Testis (tissue), 3 donors: Measurements from ENCODE around the gene ZFYVE1. TPM values are rescaled to one million over a fixed set of nuclear protein-coding genes. Genes with fewer than 3 reads are reported as not detected.
"Not testable (repeated sequence)": the region's sequence is repeated elsewhere in the genome, so short reads cannot be mapped to it uniquely, and the experiment has no call there.

Source experiments
- DNase-seq: peaks from one replicate; pipeline ENCODE4 v3.0.0-alpha.2; 2019
- H3K27ac ChIP-seq, 2 donors: fragments of 200-600 bp; sonication (generic); one replicate each; pipeline ENCODE4 v1.5.1; 2019
- H3K27me3 ChIP-seq: fragments of 200-600 bp; sonication (generic); one replicate; pipeline ENCODE4 v1.5.1; 2019
- H3K36me3 ChIP-seq: fragments of 200-600 bp; sonication (generic); one replicate; pipeline ENCODE4 v1.5.1; 2017; ENCODE audit warnings: low read depth; ENCODE audit errors: missing control alignments
- H3K4me1 ChIP-seq: fragments of 200-600 bp; sonication (generic); one replicate; pipeline ENCODE4 v1.5.1; 2019
- H3K4me3 ChIP-seq, 2 donors: fragments of 200-600 bp; sonication (generic); one replicate each; pipeline ENCODE4 v1.5.1; 2017 to 2019
- H3K9me3 ChIP-seq: fragments of 200-600 bp; sonication (generic); one replicate; pipeline ENCODE4 v1.5.1; 2017
- CTCF ChIP-seq, 3 experiments: fragments of 450-650 bp in 2 of 3; fragments of 200-600 bp in 1 of 3; sonication (generic) in 1 of 3; IDR thresholded peaks; one replicate each; pipeline ENCODE4 v1.5.1; 2016 to 2019; ENCODE audit warnings: antibody characterized with exemption in 3 of 3, mild to moderate bottlenecking in 2 of 3, moderate library complexity in 1 of 3
- POLR2A ChIP-seq: fragments of 450-650 bp; IDR thresholded peaks from one replicate; pipeline ENCODE4 v1.6.1; 2017; ENCODE audit warnings: antibody characterized with exemption, mild to moderate bottlenecking, moderate library complexity
- WGBS, 2 donors: methylation state at CpG; one replicate each; pipeline ENCODE4 v1.1.5; 2018; 5-methylcytosine and 5-hydroxymethylcytosine counted together
- intact Hi-C: fragments of 100-400 bp; cut with DNase I; formaldehyde crosslinking; loops from one replicate; pipeline ENCODE4 v1.15.1; 2023; ENCODE audit warnings: low total_unique reads
- polyA plus RNA-seq: library from polyadenylated mRNA; stranded (reverse); fragments of 350-450 nt; fragmentation: Illumina TruSeq; extraction: RNeasy Lipid Tissue Mini Kit (QIAGEN cat#74804); gene quantifications from one replicate; pipeline ENCODE4 v1.2.3, GENCODE V29; 2014; ENCODE audit warnings: low read depth, low replicate concordance; ENCODE audit not compliant: insufficient read depth
- total RNA-seq, 2 donors: library from RNA; depleted of rRNA; stranded (reverse); fragments of >200 nt; gene quantifications; one replicate each; pipeline ENCODE4 v1.2.3, GENCODE V29; 2016

Gene ZFYVE1
- total and polyA plus RNA-seq, 3 donors from 2014 or later = 29.0 to 39.6 (median 30.6) TPM

GRCh38 chr14:73057944-73058223 lies 31.0 kb upstream of the ZFYVE1 start:
- Histone ChIP-seq H3K27ac (peak overlapping the region; percentile 95 to 96), H3K27me3 (no peaks in the 10 kb centered on the region), H3K9me3 (no peaks in the 10 kb centered on the region), H3K36me3 (no peaks in the 10 kb centered on the region), H3K4me1 (peaks cover 25% of the 10 kb centered on the region), H3K4me3 (peak overlapping the region; percentile 77 to 98)
- intact Hi-C loops = no loop called here
- no peak for DNase-seq
- 2 to 4% methylated on average over 8 of the region's 8 CpGs for WGBS, 2 donors
- TF ChIP-seq POLR2A (no peak), CTCF (IDR thresholded peaks at IDR 0.05) (no peak)

- Histone ChIP-seq H3K4me3 (no peak overlapping the region), H3K27me3 (no peaks in the 10 kb centered on the region), H3K36me3 (no peaks in the 10 kb centered on the region), H3K9me3 (no peaks in the 10 kb centered on the region), H3K4me1 (peaks cover 10% of the 10 kb centered on the region), H3K27ac (no peak overlapping the region)
- no peak for DNase-seq
- TF ChIP-seq POLR2A (no peak), CTCF (IDR thresholded peaks at IDR 0.05) (no peak)
- intact Hi-C loops = no loop called here
- 83 to 85% methylated on average over 1 of the region's 1 CpG for WGBS, 2 donors
Observed at GRCh38 chr14:73055251-73055650, 28.3 kb upstream of the ZFYVE1 start.

GRCh38 chr14:73049428-73049827 lies 22.5 kb upstream of the ZFYVE1 start:
- Histone ChIP-seq H3K36me3 (no peaks in the 10 kb centered on the region), H3K27me3 (no peaks in the 10 kb centered on the region), H3K27ac (no peak overlapping the region), H3K9me3 (no peaks in the 10 kb centered on the region), H3K4me1 (no peaks in the 10 kb centered on the region), H3K4me3 (no peak overlapping the region)
- no peak for TF ChIP-seq CTCF (IDR thresholded peaks at IDR 0.05)
- no peak for TF ChIP-seq POLR2A
- DNase-seq = no peak
- intact Hi-C loops = no loop called here
- WGBS, 2 donors = 56 to 61% methylated on average over 4 of the region's 4 CpGs

GRCh38 chr14:73047808-73048207 lies 20.9 kb upstream of the ZFYVE1 start:
- 94 to 95% methylated on average over 1 of the region's 1 CpG for WGBS, 2 donors
- no peaks in the 10 kb centered on the region for H3K4me1 ChIP-seq
- H3K4me3 ChIP-seq = no peak overlapping the region
- H3K36me3 ChIP-seq = no peaks in the 10 kb centered on the region
- intact Hi-C loops = no loop called here
- H3K27ac ChIP-seq = no peak overlapping the region
- H3K9me3 ChIP-seq = no peaks in the 10 kb centered on the region
- no peaks in the 10 kb centered on the region for H3K27me3 ChIP-seq
- DNase-seq = no peak
- TF ChIP-seq CTCF (IDR thresholded peaks at IDR 0.05) = no peak
- TF ChIP-seq POLR2A = no peak

- intact Hi-C loops, H3K4me1 ChIP-seq, DNase-seq, H3K36me3 ChIP-seq, H3K4me3 ChIP-seq, H3K9me3 ChIP-seq, H3K27ac ChIP-seq, H3K27me3 ChIP-seq: not testable (repeated sequence)
- WGBS, 2 donors = 91 to 94% methylated on average over 9 of the region's 9 CpGs
Observed at GRCh38 chr14:73036706-73037450, 10.0 kb upstream of the ZFYVE1 start.
